Measurements from ENCODE around the gene RNPEPL1.

DNA sequence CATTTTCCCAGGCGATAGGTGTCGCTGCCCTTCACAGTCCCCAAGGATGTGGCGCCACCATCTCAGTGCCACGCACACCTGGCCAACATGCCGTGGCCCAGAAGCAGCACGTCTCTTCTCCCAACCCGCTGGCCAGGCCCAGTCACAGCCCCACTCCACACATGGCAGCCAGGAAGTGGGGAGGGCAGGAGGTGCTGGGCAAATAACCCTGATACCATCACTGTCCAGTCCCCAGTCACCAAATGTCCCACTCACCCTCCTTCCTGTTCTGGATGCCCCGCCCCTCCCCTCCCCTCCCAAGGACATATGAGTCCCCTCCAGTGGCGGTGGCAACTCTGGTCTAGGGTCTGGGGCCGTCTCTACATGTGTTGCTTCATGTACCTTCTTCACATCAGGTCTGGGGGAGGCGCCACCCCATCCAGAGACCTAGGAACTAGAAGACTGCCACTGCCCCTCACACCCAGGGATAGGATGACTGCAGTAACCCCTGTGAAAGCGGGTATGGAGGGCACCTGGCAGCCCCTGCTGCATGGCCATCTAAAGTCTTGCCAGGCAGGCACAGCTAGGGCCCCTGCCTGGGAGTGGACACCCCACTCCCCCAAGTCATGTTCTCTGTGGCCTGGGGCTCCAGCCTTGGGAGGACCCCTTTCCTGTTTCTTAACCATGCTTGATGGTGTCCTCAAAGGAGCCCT, 10.9 kb downstream of the RNPEPL1 start:
- TF ChIP-seq, protein P1, sequence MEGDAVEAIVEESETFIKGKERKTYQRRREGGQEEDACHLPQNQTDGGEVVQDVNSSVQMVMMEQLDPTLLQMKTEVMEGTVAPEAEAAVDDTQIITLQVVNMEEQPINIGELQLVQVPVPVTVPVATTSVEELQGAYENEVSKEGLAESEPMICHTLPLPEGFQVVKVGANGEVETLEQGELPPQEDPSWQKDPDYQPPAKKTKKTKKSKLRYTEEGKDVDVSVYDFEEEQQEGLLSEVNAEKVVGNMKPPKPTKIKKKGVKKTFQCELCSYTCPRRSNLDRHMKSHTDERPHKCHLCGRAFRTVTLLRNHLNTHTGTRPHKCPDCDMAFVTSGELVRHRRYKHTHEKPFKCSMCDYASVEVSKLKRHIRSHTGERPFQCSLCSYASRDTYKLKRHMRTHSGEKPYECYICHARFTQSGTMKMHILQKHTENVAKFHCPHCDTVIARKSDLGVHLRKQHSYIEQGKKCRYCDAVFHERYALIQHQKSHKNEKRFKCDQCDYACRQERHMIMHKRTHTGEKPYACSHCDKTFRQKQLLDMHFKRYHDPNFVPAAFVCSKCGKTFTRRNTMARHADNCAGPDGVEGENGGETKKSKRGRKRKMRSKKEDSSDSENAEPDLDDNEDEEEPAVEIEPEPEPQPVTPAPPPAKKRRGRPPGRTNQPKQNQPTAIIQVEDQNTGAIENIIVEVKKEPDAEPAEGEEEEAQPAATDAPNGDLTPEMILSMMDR (conservative IDR thresholded peaks at IDR 0.05; ENCODE audit: low read depth, low read length) = no peak
- TF ChIP-seq EZH2 (IDR thresholded peaks at IDR 0.05; ENCODE audit: low read length, unreplicated experiment) (no peak), EZH2phosphoT487 (IDR thresholded peaks at IDR 0.05; ENCODE audit: borderline replicate concordance, low read length) (no peak)

All from PC-3 (cell line).